ENCODE data around the gene LRRFIP1. TPM values are rescaled to one million over a fixed set of nuclear protein-coding genes. Genes with fewer than 3 reads are reported as not detected.

LRRFIP1 gene
- total and polyA plus RNA-seq, 2 experiments from 2014 or later, result 90.9 to 95.3 TPM

DNA sequence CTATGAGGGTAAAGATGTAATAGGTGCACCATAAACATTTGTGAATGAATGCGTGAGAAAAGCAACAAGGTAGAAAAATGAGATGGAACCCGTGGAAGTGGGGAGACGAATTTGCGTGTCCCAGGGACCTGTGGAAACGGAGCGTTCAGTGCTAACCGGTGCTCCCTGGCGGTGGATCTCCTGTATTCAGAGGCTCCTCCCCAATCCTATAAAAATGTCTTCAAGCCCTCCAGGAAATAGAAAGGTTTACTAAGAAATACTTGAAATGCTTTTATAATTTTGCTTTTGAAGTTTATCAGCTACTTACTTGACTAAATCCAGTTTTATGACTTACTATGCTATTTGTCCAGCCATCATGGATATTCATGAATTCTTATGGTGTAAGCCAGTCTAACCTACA, 108.4 kb downstream of the LRRFIP1 start:
- H3K4me3 ChIP-seq, result no peak overlapping the region
- H3K9me3 ChIP-seq (ENCODE audit: low read depth), result no peaks in the 10 kb centered on the region
- H3K4me1 ChIP-seq (ENCODE audit: low read depth), result peaks cover 40% of the 10 kb centered on the region
- TF ChIP-seq CTCF (IDR thresholded peaks at IDR 0.05; ENCODE audit: low read depth, low read length), result no peak
- H3K27me3 ChIP-seq, result no peaks in the 10 kb centered on the region
- no peaks in the 10 kb centered on the region for H3K36me3 ChIP-seq
- DNase-seq (ENCODE audit: low read depth in 1 of 2, low spot score in 1 of 2), result no peak
- H3K27ac ChIP-seq, result peak overlapping the region; percentile 47

GRCh38 chr2:237736783-237737182, 109.4 kb downstream of the LRRFIP1 start:
- no peak for DNase-seq (ENCODE audit: low read depth in 1 of 2, low spot score in 1 of 2)

DNA sequence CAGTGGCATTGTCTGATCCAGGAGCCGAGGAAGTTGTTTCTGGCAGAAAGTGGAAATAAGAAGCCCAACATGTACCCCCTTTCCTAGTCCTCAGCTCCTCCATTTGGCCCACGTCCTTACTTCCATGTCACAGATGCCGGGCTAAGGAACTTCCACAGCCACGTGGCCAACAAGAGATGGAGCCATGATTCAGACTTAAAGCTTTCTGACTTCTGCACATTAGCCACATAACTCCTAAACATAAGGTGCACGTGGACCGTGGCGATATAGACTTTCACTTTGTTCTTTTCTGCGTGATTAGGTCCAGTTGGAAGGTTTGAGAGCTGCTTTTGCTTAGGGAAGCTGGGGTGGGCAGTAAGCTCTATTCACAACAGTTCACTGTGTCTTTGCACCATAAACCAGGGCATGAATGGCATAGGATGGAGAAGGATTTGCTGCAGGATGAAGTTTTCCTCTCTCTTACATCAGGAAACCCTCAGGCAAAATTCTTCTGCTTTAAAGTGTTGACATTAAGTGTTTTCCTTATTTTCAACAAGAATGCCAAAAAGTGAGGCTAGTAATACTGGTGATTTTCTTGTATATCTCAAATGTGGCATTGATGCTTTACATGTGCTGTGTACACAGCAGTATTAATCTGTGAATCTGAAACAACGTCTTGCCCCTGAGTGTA, 109.9 kb downstream of the LRRFIP1 start:
- Histone ChIP-seq H3K36me3 (no peaks in the 10 kb centered on the region), H3K4me1 (ENCODE audit: low read depth) (peaks cover 33% of the 10 kb centered on the region), H3K9me3 (ENCODE audit: low read depth) (no peaks in the 10 kb centered on the region), H3K27me3 (no peaks in the 10 kb centered on the region), H3K4me3 (no peak overlapping the region), H3K27ac (peak overlapping the region; percentile 47)
- DNase-seq (ENCODE audit: low read depth in 1 of 2, low spot score in 1 of 2), result no peak
- no peak for TF ChIP-seq CTCF (IDR thresholded peaks at IDR 0.05; ENCODE audit: low read depth, low read length)

More at GRCh38 chr2:237736783-237737182, 109.4 kb downstream of the LRRFIP1 start:
- Histone ChIP-seq H3K4me3 (no peak overlapping the region), H3K4me1 (ENCODE audit: low read depth) (peaks cover 39% of the 10 kb centered on the region), H3K27me3 (no peaks in the 10 kb centered on the region), H3K27ac (peak overlapping the region; percentile 47), H3K9me3 (ENCODE audit: low read depth) (no peaks in the 10 kb centered on the region), H3K36me3 (no peaks in the 10 kb centered on the region)
- TF ChIP-seq CTCF (IDR thresholded peaks at IDR 0.05; ENCODE audit: low read depth, low read length), result no peak

DNA sequence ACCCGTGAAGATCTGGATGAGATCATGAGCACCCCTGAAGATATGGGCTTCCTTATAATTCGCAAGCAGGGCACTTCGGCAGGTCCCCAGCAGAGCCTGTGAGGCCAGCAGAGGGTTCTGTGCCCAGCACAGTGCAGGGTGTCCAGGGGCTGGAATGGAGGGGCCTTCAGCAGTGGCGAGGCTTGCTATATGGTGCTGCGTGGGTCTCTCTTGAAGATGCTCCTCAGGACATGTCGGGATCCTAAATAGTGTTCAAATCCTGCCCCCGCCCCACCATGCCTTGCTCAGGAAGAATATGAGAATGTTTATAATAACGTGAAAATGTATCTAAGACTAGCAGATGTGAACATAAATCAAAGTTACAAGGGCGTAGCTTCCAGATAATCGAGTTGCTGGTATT, 110.9 kb downstream of the LRRFIP1 start:
- H3K4me1 ChIP-seq (ENCODE audit: low read depth), result peaks cover 24% of the 10 kb centered on the region
- H3K27ac ChIP-seq, result no peak overlapping the region
- no peak overlapping the region for H3K4me3 ChIP-seq
- H3K9me3 ChIP-seq (ENCODE audit: low read depth), result no peaks in the 10 kb centered on the region
- no peak for TF ChIP-seq CTCF (IDR thresholded peaks at IDR 0.05; ENCODE audit: low read depth, low read length)
- H3K36me3 ChIP-seq, result no peaks in the 10 kb centered on the region
- H3K27me3 ChIP-seq, result no peaks in the 10 kb centered on the region
- no peak for DNase-seq (ENCODE audit: low read depth in 1 of 2, low spot score in 1 of 2)

DNA sequence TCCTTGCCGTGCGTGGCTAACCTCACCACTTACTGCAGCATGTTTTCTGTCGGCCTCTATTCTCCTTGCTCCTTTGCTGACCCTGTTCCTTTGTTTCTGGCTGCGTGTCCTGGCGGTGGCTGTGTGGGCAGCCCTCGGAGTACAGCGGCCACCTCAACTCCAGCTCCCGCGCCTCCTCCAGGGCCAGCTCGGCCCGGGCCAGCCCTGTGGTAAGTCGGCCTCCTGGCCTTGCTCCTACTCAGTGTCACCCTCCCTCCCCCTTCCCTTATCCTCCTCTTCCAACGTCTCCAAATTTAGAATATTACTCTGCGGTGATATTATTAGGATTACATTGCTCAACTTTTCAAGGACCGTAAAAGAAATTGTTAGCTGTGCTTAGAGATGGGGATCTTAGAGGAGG, 111.7 kb downstream of the LRRFIP1 start:
- peaks cover 17% of the 10 kb centered on the region for H3K4me1 ChIP-seq (ENCODE audit: low read depth)
- peak overlapping the region; percentile 55 for H3K27ac ChIP-seq
- TF ChIP-seq CTCF (IDR thresholded peaks at IDR 0.05; ENCODE audit: low read depth, low read length), result no peak
- H3K36me3 ChIP-seq, result no peaks in the 10 kb centered on the region
- no peak for DNase-seq (ENCODE audit: low read depth in 1 of 2, low spot score in 1 of 2)
- H3K4me3 ChIP-seq, result no peak overlapping the region
- no peaks in the 10 kb centered on the region for H3K9me3 ChIP-seq (ENCODE audit: low read depth)
- H3K27me3 ChIP-seq, result no peaks in the 10 kb centered on the region

Data from cardiac muscle cell (in vitro differentiated cells and primary cell).